ENCODE data around the gene FYCO1. TPM values are rescaled to one million over a fixed set of nuclear protein-coding genes. Genes with fewer than 3 reads are reported as not detected.

FYCO1 gene
- total RNA-seq, 1 experiment from 2014 or later = 10.9 TPM

DNA sequence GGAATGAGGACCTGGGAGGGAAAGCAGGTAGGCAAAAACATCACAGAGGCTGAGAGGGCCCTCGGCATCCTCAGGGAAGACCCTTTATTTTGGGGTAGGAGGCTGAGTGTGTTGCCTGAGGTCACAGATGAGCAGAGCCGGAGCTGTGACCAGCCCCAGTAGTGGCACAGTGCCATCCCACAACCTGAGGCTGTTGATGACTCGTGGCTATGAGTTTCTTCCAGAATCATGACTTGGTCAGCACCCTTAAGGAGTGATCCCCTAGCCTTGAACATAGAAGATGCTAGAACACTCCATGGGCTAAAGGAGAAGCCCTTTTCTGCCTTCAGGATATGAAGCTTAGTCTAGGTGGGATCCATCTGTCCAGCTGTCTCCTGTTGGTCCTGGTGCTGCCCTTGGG lies 71.9 kb downstream of the FYCO1 start:
- Histone ChIP-seq H3K9me3 (no peaks in the 10 kb centered on the region), H3K36me3 (ENCODE audit: control insufficient read depth, insufficient read depth, low read length) (no peaks in the 10 kb centered on the region), H3K4me3 (ENCODE audit: low read depth, low read length) (no peak overlapping the region), H3K27me3 (replicated peaks; ENCODE audit: control insufficient read depth, insufficient read depth, low read length) (no peaks in the 10 kb centered on the region), H3K4me1 (no peaks in the 10 kb centered on the region)
- Mint-ChIP-seq H3K4me3 (ENCODE audit: unreplicated experiment) (no peak overlapping the region), H3K27me3 (ENCODE audit: insufficient read depth, unreplicated experiment) (no peaks in the 10 kb centered on the region), H3K36me3 (ENCODE audit: insufficient read depth, unreplicated experiment) (peaks cover 15% of the 10 kb centered on the region), H3K27ac (ENCODE audit: unreplicated experiment) (no peak overlapping the region), H3K9me3 (ENCODE audit: unreplicated experiment) (no peaks in the 10 kb centered on the region), H3K4me1 (ENCODE audit: low read depth, unreplicated experiment) (no peaks in the 10 kb centered on the region)
- intact Hi-C loops (cut with micrococcal nuclease; ENCODE audit: unreplicated experiment) = no loop called here
- TF ChIP-seq, protein P1, sequence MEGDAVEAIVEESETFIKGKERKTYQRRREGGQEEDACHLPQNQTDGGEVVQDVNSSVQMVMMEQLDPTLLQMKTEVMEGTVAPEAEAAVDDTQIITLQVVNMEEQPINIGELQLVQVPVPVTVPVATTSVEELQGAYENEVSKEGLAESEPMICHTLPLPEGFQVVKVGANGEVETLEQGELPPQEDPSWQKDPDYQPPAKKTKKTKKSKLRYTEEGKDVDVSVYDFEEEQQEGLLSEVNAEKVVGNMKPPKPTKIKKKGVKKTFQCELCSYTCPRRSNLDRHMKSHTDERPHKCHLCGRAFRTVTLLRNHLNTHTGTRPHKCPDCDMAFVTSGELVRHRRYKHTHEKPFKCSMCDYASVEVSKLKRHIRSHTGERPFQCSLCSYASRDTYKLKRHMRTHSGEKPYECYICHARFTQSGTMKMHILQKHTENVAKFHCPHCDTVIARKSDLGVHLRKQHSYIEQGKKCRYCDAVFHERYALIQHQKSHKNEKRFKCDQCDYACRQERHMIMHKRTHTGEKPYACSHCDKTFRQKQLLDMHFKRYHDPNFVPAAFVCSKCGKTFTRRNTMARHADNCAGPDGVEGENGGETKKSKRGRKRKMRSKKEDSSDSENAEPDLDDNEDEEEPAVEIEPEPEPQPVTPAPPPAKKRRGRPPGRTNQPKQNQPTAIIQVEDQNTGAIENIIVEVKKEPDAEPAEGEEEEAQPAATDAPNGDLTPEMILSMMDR (IDR thresholded peaks at IDR 0.05; ENCODE audit: insufficient read depth in 1 of 2, low read depth in 1 of 2, low read length in 1 of 2, severe bottlenecking in 1 of 2, unreplicated experiment in 1 of 2) = no peak
- POLR2A ChIA-PET = interaction anchor here (0.6 kb wide), 1 partner anchor 413 kb away, joined by 5 read pairs; no protein-coding TSS in a partner anchor
- no TSS peak for BruUV-seq (replicated peaks)
- CTCF ChIA-PET = no interaction called here
- no peak for DNase-seq

GRCh38 chr3:45922950-45923590 lies 72.6 kb downstream of the FYCO1 start:
- TF ChIP-seq, protein P1 (IDR thresholded peaks at IDR 0.05; ENCODE audit: insufficient read depth in 1 of 2, low read depth in 1 of 2, low read length in 1 of 2, severe bottlenecking in 1 of 2, unreplicated experiment in 1 of 2) = no peak
- CTCF ChIA-PET = no interaction called here
- DNase-seq = no peak
- no peak overlapping the region for H3K27ac Mint-ChIP-seq (ENCODE audit: unreplicated experiment)
- Histone ChIP-seq H3K4me3 (ENCODE audit: low read depth, low read length) (no peak overlapping the region), H3K9me3 (no peaks in the 10 kb centered on the region), H3K36me3 (ENCODE audit: control insufficient read depth, insufficient read depth, low read length) (no peaks in the 10 kb centered on the region), H3K4me1 (no peaks in the 10 kb centered on the region), H3K27me3 (replicated peaks; ENCODE audit: control insufficient read depth, insufficient read depth, low read length) (no peaks in the 10 kb centered on the region)
- H3K4me3 Mint-ChIP-seq (ENCODE audit: unreplicated experiment) = no peak overlapping the region
- H3K4me1 Mint-ChIP-seq (ENCODE audit: low read depth, unreplicated experiment) = no peaks in the 10 kb centered on the region
- no peaks in the 10 kb centered on the region for H3K27me3 Mint-ChIP-seq (ENCODE audit: insufficient read depth, unreplicated experiment)
- H3K9me3 Mint-ChIP-seq (ENCODE audit: unreplicated experiment) = no peaks in the 10 kb centered on the region
- peaks cover 10% of the 10 kb centered on the region for H3K36me3 Mint-ChIP-seq (ENCODE audit: insufficient read depth, unreplicated experiment)
- BruUV-seq (replicated peaks) = no TSS peak
- POLR2A ChIA-PET = no interaction called here
- intact Hi-C loops (cut with micrococcal nuclease; ENCODE audit: unreplicated experiment) = no loop called here

DNA sequence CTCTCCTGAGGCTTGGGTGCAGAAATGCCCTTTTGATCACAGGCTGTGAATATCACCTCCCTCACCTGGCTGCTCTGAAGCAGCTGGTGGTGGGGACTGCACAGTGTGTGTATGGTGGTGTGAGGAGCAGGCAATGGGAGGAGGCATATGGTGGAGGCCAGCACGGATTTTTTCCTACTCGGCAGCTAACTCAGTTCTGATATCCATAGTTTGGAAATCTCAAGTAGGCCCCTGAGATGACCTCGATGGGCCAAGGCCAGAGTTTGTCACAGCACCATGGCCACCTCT lies 73.6 kb downstream of the FYCO1 start:
- ChIA-PET POLR2A (no interaction called here), CTCF (interaction anchor here (0.5 kb wide), 1 partner anchor 157 kb away, joined by 3 read pairs; no protein-coding TSS in a partner anchor)
- intact Hi-C loops (cut with micrococcal nuclease; ENCODE audit: unreplicated experiment) = no loop called here
- DNase-seq = no peak
- TF ChIP-seq, protein P1 (IDR thresholded peaks at IDR 0.05; ENCODE audit: insufficient read depth in 1 of 2, low read depth in 1 of 2, low read length in 1 of 2, severe bottlenecking in 1 of 2, unreplicated experiment in 1 of 2) = no peak
- Mint-ChIP-seq H3K27ac (ENCODE audit: unreplicated experiment) (no peak overlapping the region), H3K9me3 (ENCODE audit: unreplicated experiment) (no peaks in the 10 kb centered on the region), H3K36me3 (ENCODE audit: insufficient read depth, unreplicated experiment) (peaks cover 10% of the 10 kb centered on the region), H3K4me1 (ENCODE audit: low read depth, unreplicated experiment) (no peaks in the 10 kb centered on the region), H3K27me3 (ENCODE audit: insufficient read depth, unreplicated experiment) (no peaks in the 10 kb centered on the region), H3K4me3 (ENCODE audit: unreplicated experiment) (no peak overlapping the region)
- no TSS peak for BruUV-seq (replicated peaks)
- H3K4me3 ChIP-seq (ENCODE audit: low read depth, low read length) = no peak overlapping the region
- no peaks in the 10 kb centered on the region for H3K36me3 ChIP-seq (ENCODE audit: control insufficient read depth, insufficient read depth, low read length)
- H3K4me1 ChIP-seq = no peaks in the 10 kb centered on the region
- H3K9me3 ChIP-seq = no peaks in the 10 kb centered on the region
- no peaks in the 10 kb centered on the region for H3K27me3 ChIP-seq (replicated peaks; ENCODE audit: control insufficient read depth, insufficient read depth, low read length)
